K562 (cell line): ENCODE results near the gene AP2A2. TPM values are rescaled to one million over a fixed set of nuclear protein-coding genes. Genes with fewer than 3 reads are reported as not detected.
A peak's percentile ranks its signal among the peaks of the same experiment; 100 is the strongest.

Experiments used
- CHD4 ChIP-seq: fragments of 200-600 bp; sonication (generic); IDR thresholded peaks from 3 replicates; pipeline ENCODE4 v1.6.1; 2012; ENCODE audit warnings: low read depth, mild to moderate bottlenecking, mixed read lengths, low read length, inconsistent platforms; ENCODE audit not compliant: insufficient read depth, insufficient replicate concordance, poor library complexity, severe bottlenecking
- FOXP1 ChIP-seq: sonication (generic); formaldehyde crosslinking; IDR thresholded peaks from 2 replicates; pipeline ENCODE4 v1.8.0; 2022; ENCODE audit warnings: mild to moderate bottlenecking, missing genetic modification reagents
- JUN ChIP-seq, 2 experiments: sonication (generic) in 1 of 2; formaldehyde crosslinking in 1 of 2; IDR thresholded peaks; 2 replicates each; pipeline versions ENCODE4 v1.6.1 to v1.8.0; 2012 to 2022; ENCODE audit warnings: borderline replicate concordance in 2 of 2, mild to moderate bottlenecking in 2 of 2, improper control_type of control experiment in 1 of 2, low read depth in 1 of 2, low read length in 1 of 2, missing genetic modification reagents in 1 of 2
- MEIS2 ChIP-seq: fragments of 450-650 bp; IDR thresholded peaks from 2 replicates; pipeline ENCODE4 v1.6.1; 2014; ENCODE audit warnings: mild to moderate bottlenecking; ENCODE audit not compliant: partially characterized antibody
- NR2C2 ChIP-seq, 2 experiments: fragments of 200-800 bp in 1 of 2; sonication (Bioruptor generic) in 1 of 2; sonication (generic) in 1 of 2; formaldehyde crosslinking in 1 of 2; IDR thresholded peaks; 2 replicates each; pipeline versions ENCODE4 v1.6.1 to v1.8.0; 2016 to 2022; ENCODE audit warnings: mild to moderate bottlenecking in 1 of 2, missing compliant biosample characterization in 1 of 2, missing genetic modification characterization in 1 of 2, missing genetic modification reagents in 1 of 2
- PTBP1 ChIP-seq: fragments of 200-400 bp; formaldehyde crosslinking; IDR thresholded peaks from 2 replicates; pipeline ENCODE4 v1.6.1; 2017; ENCODE audit warnings: low read depth, low read length
- RAD21 ChIP-seq, 2 experiments: fragments of 250-450 bp in 1 of 2; fragments of 450-650 bp in 1 of 2; sonication (Bioruptor Pico) in 1 of 2; formaldehyde crosslinking in 1 of 2; IDR thresholded peaks in 1 of 2; conservative IDR thresholded peaks in 1 of 2; 2 replicates each; pipeline versions ENCODE4 v1.4.0 to v1.8.0; 2020 to 2022; ENCODE audit warnings: mild to moderate bottlenecking in 2 of 2, moderate library complexity in 1 of 2
- SAP30 ChIP-seq: fragments of 200-600 bp; sonication (generic); IDR thresholded peaks from 2 replicates; pipeline ENCODE4 v1.6.1; 2012; ENCODE audit warnings: borderline replicate concordance, low read depth, mild to moderate bottlenecking, moderate library complexity, low read length, control low read depth, inconsistent platforms; ENCODE audit not compliant: insufficient read depth, poor library complexity, severe bottlenecking
- ZNF197 ChIP-seq: fragments of 200-800 bp; sonication (Bioruptor generic); IDR thresholded peaks from 2 replicates; pipeline ENCODE4 v1.6.1; 2016; ENCODE audit warnings: low read depth, missing genetic modification characterization, missing compliant biosample characterization
- ZNF24 ChIP-seq: fragments of 450-650 bp; IDR thresholded peaks from 2 replicates; pipeline ENCODE4 v1.6.1; 2016
- ZNF3 ChIP-seq: fragments of 250-450 bp; sonication (Bioruptor Pico); IDR thresholded peaks from 2 replicates; pipeline ENCODE4 v1.5.0; 2021; ENCODE audit warnings: mild to moderate bottlenecking, moderate library complexity
- ZNF644 ChIP-seq: fragments of 200-800 bp; sonication (Bioruptor generic); IDR thresholded peaks from 2 replicates; pipeline ENCODE4 v1.6.1; 2016; ENCODE audit warnings: low read depth, missing genetic modification characterization, missing compliant biosample characterization
- polyA plus RNA-seq, 8 experiments: library from polyadenylated mRNA; depleted of rRNA in 4 of 8; stranded (reverse) in 5 of 8; unstranded in 3 of 8; fragments of >200 nt; fragmentation: Nextera tagmentation in 2 of 8; fragmentation: Illumina TruSeq in 1 of 8; extraction: Ambion mirVana in 2 of 8; extraction: Trizol in 1 of 8; gene quantifications; 2 replicates each; pipeline versions ENCODE4 v1.2.1 to v1.2.3, GENCODE V29; 2011 to 2014; ENCODE audit warnings: inconsistent platforms in 1 of 8, missing spikeins in 1 of 8
- total RNA-seq, 7 experiments: library from RNA; depleted of rRNA in 6 of 7; stranded (reverse); fragments of >200 nt in 6 of 7; fragmentation: Illumina TruSeq in 2 of 7; extraction: Trizol in 2 of 7; gene quantifications; 2 replicates each; pipeline versions ENCODE4 v1.2.1 to v1.2.3, GENCODE V29; 2011 to 2021; ENCODE audit warnings: low replicate concordance in 1 of 7
- TF ChIP-seq, protein P1 (sequence below): sonication (generic); formaldehyde crosslinking; IDR thresholded peaks from 2 replicates; pipeline ENCODE4 v1.8.1; 2023; ENCODE audit warnings: mild to moderate bottlenecking, missing genetic modification reagents
- TF ChIP-seq, protein P2 (sequence below): fragments of 200-800 bp; sonication (Bioruptor generic); IDR thresholded peaks from 2 replicates; pipeline ENCODE4 v1.6.1; 2017; ENCODE audit warnings: missing genetic modification characterization, missing compliant biosample characterization
- TF ChIP-seq, protein P3 (sequence below), 2 experiments: IDR thresholded peaks; 2 replicates each; pipeline ENCODE4 v1.6.1; 2012; ENCODE audit warnings: improper control_type of control experiment in 2 of 2, low read depth in 2 of 2, low read length in 2 of 2, borderline replicate concordance in 1 of 2
- TF ChIP-seq, protein P4 (sequence below): fragments of 450-650 bp; IDR thresholded peaks from 2 replicates; pipeline ENCODE4 v1.6.1; 2016
- TF ChIP-seq, protein P5 (sequence below): sonication (generic); formaldehyde crosslinking; IDR thresholded peaks from 2 replicates; pipeline ENCODE4 v1.9.0; 2022; ENCODE audit warnings: mild to moderate bottlenecking, missing genetic modification reagents

AP2A2 gene
- total and polyA plus RNA-seq, 9 of the 15 experiments (the other 6 are each of a cell fraction or from before 2014, with no cell fraction given): 0.69 to 41.7 (median 15.2) TPM

DNA sequence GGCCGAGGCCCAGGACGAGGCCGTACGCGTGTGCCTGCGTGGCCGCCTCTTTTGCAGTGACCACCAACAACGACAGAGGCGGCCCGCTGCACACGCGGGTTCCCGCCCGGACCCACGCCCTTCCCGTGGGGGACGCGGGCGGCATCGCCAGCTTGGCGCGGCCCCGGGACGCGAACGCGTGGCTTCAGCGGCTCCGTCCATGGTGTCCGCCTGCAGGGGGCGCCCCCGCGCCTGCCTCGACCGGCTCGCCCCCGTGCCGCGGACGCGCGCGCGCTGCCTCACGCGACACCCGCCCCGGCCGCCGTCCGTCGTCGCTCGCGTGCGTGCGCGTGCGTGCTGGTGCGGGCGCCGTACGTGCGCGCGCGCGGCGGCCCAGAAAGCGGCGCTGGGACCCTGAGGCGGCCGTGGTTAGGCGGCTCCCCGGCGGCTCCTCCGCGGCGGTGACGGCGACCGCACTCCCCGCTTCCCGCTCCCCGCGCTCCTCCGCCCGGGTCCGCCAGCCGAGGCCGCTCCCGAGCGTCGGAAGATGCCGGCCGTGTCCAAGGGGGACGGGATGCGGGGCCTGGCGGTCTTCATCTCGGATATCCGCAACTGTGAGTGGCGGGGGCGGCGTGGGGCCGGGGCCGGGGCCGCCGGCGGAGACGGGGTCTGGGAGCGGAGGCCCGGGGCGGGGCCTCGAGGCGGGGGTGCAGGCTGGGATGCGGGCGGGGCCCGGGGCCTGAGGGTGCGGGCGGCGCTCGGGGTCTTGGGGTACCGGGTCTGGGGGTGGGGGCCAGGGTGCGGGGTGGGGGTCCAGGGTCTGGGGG, at the start of gene AP2A2 (continued):
- TF ChIP-seq PTBP1: no peak
- TF ChIP-seq FOXP1 (CRISPR knock-in tag): no peak
- TF ChIP-seq, protein P1, sequence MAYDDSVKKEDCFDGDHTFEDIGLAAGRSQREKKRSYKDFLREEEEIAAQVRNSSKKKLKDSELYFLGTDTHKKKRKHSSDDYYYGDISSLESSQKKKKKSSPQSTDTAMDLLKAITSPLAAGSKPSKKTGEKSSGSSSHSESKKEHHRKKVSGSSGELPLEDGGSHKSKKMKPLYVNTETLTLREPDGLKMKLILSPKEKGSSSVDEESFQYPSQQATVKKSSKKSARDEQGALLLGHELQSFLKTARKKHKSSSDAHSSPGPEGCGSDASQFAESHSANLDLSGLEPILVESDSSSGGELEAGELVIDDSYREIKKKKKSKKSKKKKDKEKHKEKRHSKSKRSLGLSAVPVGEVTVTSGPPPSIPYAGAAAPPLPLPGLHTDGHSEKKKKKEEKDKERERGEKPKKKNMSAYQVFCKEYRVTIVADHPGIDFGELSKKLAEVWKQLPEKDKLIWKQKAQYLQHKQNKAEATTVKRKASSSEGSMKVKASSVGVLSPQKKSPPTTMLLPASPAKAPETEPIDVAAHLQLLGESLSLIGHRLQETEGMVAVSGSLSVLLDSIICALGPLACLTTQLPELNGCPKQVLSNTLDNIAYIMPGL (CRISPR knock-in tag): peak; percentile 96
- peak in 1 of 2 experiments; percentile 64; a peak in 2 of 4 replicates for TF ChIP-seq RAD21 (CRISPR knock-in tag; conservative IDR thresholded peaks at IDR 0.05 in 1 of 2, IDR thresholded peaks at IDR 0.05 in 1 of 2)
- peak; percentile 59 for TF ChIP-seq MEIS2
- TF ChIP-seq, protein P2, sequence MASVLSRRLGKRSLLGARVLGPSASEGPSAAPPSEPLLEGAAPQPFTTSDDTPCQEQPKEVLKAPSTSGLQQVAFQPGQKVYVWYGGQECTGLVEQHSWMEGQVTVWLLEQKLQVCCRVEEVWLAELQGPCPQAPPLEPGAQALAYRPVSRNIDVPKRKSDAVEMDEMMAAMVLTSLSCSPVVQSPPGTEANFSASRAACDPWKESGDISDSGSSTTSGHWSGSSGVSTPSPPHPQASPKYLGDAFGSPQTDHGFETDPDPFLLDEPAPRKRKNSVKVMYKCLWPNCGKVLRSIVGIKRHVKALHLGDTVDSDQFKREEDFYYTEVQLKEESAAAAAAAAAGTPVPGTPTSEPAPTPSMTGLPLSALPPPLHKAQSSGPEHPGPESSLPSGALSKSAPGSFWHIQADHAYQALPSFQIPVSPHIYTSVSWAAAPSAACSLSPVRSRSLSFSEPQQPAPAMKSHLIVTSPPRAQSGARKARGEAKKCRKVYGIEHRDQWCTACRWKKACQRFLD (CRISPR knock-in tag): peak; percentile 99
- TF ChIP-seq, protein P3, sequence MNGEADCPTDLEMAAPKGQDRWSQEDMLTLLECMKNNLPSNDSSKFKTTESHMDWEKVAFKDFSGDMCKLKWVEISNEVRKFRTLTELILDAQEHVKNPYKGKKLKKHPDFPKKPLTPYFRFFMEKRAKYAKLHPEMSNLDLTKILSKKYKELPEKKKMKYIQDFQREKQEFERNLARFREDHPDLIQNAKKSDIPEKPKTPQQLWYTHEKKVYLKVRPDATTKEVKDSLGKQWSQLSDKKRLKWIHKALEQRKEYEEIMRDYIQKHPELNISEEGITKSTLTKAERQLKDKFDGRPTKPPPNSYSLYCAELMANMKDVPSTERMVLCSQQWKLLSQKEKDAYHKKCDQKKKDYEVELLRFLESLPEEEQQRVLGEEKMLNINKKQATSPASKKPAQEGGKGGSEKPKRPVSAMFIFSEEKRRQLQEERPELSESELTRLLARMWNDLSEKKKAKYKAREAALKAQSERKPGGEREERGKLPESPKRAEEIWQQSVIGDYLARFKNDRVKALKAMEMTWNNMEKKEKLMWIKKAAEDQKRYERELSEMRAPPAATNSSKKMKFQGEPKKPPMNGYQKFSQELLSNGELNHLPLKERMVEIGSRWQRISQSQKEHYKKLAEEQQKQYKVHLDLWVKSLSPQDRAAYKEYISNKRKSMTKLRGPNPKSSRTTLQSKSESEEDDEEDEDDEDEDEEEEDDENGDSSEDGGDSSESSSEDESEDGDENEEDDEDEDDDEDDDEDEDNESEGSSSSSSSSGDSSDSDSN (IDR thresholded peaks at IDR 0.05; ENCODE audit: borderline replicate concordance in 1 of 2, low read depth in 2 of 2, low read length in 2 of 2): peak; percentile 64 to 75; a peak in 1 of 4 replicates
- peak; percentile 75; the same call in 1 of the 2 replicates for TF ChIP-seq ZNF24
- peak; percentile 75 for TF ChIP-seq NR2C2 (CRISPR knock-in tag; IDR thresholded peaks at IDR 0.05)
- TF ChIP-seq NR2C2 (tag; IDR thresholded peaks at IDR 0.05): no peak
- TF ChIP-seq ZNF3 (CRISPR knock-in tag): no peak
- TF ChIP-seq, protein P4, sequence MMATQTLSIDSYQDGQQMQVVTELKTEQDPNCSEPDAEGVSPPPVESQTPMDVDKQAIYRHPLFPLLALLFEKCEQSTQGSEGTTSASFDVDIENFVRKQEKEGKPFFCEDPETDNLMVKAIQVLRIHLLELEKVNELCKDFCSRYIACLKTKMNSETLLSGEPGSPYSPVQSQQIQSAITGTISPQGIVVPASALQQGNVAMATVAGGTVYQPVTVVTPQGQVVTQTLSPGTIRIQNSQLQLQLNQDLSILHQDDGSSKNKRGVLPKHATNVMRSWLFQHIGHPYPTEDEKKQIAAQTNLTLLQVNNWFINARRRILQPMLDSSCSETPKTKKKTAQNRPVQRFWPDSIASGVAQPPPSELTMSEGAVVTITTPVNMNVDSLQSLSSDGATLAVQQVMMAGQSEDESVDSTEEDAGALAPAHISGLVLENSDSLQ: no peak
- peak; percentile 75 for TF ChIP-seq CHD4
- TF ChIP-seq ZNF197: peak; percentile 97
- TF ChIP-seq ZNF644: peak; percentile 98
- TF ChIP-seq JUN (IDR thresholded peaks at IDR 0.05; ENCODE audit: borderline replicate concordance, low read depth, low read length): peak; percentile 58; the same call in 1 of the 2 replicates
- peak; percentile 43; the same call in 1 of the 2 replicates for TF ChIP-seq JUN (CRISPR knock-in tag; IDR thresholded peaks at IDR 0.05; ENCODE audit: borderline replicate concordance)
- TF ChIP-seq, protein P5, sequence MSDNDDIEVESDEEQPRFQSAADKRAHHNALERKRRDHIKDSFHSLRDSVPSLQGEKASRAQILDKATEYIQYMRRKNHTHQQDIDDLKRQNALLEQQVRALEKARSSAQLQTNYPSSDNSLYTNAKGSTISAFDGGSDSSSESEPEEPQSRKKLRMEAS: peak; percentile 54; the same call in 1 of the 2 replicates
- no peak for TF ChIP-seq SAP30
